ENCODE results near the gene CDH4.
"Not testable (repeated sequence)": the region's sequence is repeated elsewhere in the genome, so short reads cannot be mapped to it uniquely, and the experiment has no call there.

The CDH4 gene

GRCh38 chr20:61960836-61961235, 708.8 kb downstream of the CDH4 start:
- no peak for DNase-seq (ENCODE audit: low read depth)

- no peak for DNase-seq (ENCODE audit: low read depth)
Observed at GRCh38 chr20:61963149-61963548, 711.1 kb downstream of the CDH4 start.

GRCh38 chr20:61963885-61964674, 712.0 kb downstream of the CDH4 start:
- no peak for DNase-seq (ENCODE audit: low read depth)

GRCh38 chr20:61964675-61965605, 712.9 kb downstream of the CDH4 start:
- DNase-seq (ENCODE audit: low read depth): no peak

- DNase-seq (ENCODE audit: low read depth): no peak
Observed at GRCh38 chr20:61965606-61966491, 713.8 kb downstream of the CDH4 start.

- DNase-seq (ENCODE audit: low read depth): no peak
Observed at GRCh38 chr20:61966492-61967244, 714.6 kb downstream of the CDH4 start.

GRCh38 chr20:61967300-61967699, 715.2 kb downstream of the CDH4 start:
- DNase-seq (ENCODE audit: low read depth): no peak

- DNase-seq (ENCODE audit: low read depth): no peak
Observed at GRCh38 chr20:61968036-61968810, 716.2 kb downstream of the CDH4 start.

- DNase-seq (ENCODE audit: low read depth): no peak
Observed at GRCh38 chr20:61968932-61969331, 716.9 kb downstream of the CDH4 start.

- no peak for DNase-seq (ENCODE audit: low read depth)
Observed at GRCh38 chr20:61969806-61970205, 717.7 kb downstream of the CDH4 start.

GRCh38 chr20:61970357-61970756, 718.3 kb downstream of the CDH4 start:
- DNase-seq (ENCODE audit: low read depth): no peak

GRCh38 chr20:61971595-61971994, 719.5 kb downstream of the CDH4 start:
- not testable (repeated sequence) for DNase-seq (ENCODE audit: low read depth)

- DNase-seq (ENCODE audit: low read depth): no peak
Observed at GRCh38 chr20:61972636-61973508, 720.8 kb downstream of the CDH4 start.

- no peak for DNase-seq (ENCODE audit: low read depth)
Observed at GRCh38 chr20:61973515-61974356, 721.7 kb downstream of the CDH4 start.

GRCh38 chr20:61974357-61974665, 722.2 kb downstream of the CDH4 start:
- no peak for DNase-seq (ENCODE audit: low read depth)

- DNase-seq (ENCODE audit: low read depth): no peak
Observed at GRCh38 chr20:61975407-61976129, 723.5 kb downstream of the CDH4 start.

- no peak for DNase-seq (ENCODE audit: low read depth)
Observed at GRCh38 chr20:61976263-61976643, 724.2 kb downstream of the CDH4 start.

All from activated T-cell treated with anti-CD3 and anti-CD28 coated beads for 48 hours (primary cell).